ENCODE measurements around the gene CNPY3.

The CNPY3 gene

DNA sequence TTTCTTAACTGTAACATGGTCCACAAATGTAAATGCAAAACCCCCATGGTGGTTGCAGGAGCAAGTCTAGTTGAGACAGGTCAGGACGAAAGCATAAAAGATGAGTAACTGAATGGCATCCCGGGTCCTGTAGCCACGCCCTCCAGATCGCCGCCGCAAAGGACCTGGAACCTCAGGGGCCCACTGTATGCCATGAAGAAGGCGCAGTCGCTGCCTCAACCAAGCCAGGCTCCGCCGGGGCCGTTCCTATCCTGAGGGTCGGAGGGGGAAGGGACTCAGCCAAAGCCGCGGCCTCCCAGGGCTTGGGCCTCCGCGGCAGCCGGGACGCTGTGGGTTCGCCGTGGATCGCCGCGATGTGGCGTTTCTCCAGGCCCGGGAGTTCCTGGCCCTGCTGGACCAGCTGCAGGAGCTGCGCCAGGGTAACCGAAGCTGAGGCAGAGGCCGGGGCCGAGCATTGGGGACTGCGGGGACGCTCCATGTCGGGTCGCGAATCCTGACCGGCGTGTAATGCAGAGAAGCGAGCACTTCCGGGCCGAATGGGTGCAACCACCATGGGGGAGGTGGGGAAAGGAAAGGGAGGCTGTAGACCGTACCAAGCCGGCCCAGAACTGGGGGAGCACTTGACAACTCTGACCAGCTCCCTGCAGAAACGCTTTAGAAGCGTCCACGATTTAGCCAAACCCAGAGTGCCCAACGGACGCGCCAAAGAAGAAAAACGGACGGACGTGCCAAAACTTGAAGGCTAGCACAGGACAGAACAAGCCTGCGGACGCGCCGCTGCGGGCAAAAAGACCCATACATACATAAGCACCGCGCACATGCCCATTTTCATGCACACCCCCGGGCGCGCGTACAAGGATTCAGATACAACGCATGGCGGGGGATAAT lies 38.7 kb upstream of the CNPY3 start (continued):
- TF ChIP-seq, protein P1, sequence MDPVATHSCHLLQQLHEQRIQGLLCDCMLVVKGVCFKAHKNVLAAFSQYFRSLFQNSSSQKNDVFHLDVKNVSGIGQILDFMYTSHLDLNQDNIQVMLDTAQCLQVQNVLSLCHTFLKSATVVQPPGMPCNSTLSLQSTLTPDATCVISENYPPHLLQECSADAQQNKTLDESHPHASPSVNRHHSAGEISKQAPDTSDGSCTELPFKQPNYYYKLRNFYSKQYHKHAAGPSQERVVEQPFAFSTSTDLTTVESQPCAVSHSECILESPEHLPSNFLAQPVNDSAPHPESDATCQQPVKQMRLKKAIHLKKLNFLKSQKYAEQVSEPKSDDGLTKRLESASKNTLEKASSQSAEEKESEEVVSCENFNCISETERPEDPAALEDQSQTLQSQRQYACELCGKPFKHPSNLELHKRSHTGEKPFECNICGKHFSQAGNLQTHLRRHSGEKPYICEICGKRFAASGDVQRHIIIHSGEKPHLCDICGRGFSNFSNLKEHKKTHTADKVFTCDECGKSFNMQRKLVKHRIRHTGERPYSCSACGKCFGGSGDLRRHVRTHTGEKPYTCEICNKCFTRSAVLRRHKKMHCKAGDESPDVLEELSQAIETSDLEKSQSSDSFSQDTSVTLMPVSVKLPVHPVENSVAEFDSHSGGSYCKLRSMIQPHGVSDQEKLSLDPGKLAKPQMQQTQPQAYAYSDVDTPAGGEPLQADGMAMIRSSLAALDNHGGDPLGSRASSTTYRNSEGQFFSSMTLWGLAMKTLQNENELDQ (tag by site-specific recombination; IDR thresholded peaks at IDR 0.05; ENCODE audit: low read depth): no peak
- TF ChIP-seq FEZF1 (tag by site-specific recombination; IDR thresholded peaks at IDR 0.05): no peak; the same call in 1 of the 2 replicates
- peak; percentile 100 for TF ChIP-seq ZBTB20 (tag by site-specific recombination; IDR thresholded peaks at IDR 0.05)
- TF ChIP-seq, protein P2, sequence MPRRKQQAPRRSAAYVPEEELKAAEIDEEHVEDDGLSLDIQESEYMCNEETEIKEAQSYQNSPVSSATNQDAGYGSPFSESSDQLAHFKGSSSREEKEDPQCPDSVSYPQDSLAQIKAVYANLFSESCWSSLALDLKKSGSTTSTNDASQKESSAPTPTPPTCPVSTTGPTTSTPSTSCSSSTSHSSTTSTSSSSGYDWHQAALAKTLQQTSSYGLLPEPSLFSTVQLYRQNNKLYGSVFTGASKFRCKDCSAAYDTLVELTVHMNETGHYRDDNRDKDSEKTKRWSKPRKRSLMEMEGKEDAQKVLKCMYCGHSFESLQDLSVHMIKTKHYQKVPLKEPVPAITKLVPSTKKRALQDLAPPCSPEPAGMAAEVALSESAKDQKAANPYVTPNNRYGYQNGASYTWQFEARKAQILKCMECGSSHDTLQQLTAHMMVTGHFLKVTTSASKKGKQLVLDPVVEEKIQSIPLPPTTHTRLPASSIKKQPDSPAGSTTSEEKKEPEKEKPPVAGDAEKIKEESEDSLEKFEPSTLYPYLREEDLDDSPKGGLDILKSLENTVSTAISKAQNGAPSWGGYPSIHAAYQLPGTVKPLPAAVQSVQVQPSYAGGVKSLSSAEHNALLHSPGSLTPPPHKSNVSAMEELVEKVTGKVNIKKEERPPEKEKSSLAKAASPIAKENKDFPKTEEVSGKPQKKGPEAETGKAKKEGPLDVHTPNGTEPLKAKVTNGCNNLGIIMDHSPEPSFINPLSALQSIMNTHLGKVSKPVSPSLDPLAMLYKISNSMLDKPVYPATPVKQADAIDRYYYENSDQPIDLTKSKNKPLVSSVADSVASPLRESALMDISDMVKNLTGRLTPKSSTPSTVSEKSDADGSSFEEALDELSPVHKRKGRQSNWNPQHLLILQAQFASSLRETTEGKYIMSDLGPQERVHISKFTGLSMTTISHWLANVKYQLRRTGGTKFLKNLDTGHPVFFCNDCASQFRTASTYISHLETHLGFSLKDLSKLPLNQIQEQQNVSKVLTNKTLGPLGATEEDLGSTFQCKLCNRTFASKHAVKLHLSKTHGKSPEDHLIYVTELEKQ (tag by site-specific recombination; IDR thresholded peaks at IDR 0.05; ENCODE audit: borderline replicate concordance): no peak; the same call in 1 of the 2 replicates
- no peak for TF ChIP-seq ZNF654 (tag by site-specific recombination; IDR thresholded peaks at IDR 0.05; ENCODE audit: low read depth)
- TF ChIP-seq KLF16 (tag by site-specific recombination; IDR thresholded peaks at IDR 0.05): peak; percentile 45; the same call in 1 of the 2 replicates
- peak; percentile 14; the same call in 1 of the 2 replicates for TF ChIP-seq KLF7 (tag by site-specific recombination; IDR thresholded peaks at IDR 0.05; ENCODE audit: borderline replicate concordance)
- peak; percentile 100 for TF ChIP-seq ZNF501 (tag by site-specific recombination; IDR thresholded peaks at IDR 0.05)
- no peak for TF ChIP-seq ZNF366 (tag by site-specific recombination; conservative IDR thresholded peaks at IDR 0.05)
- TF ChIP-seq ZNF514 (tag by site-specific recombination; IDR thresholded peaks at IDR 0.05): no peak
- no peak for TF ChIP-seq ZNF19 (tag by site-specific recombination; IDR thresholded peaks at IDR 0.05; ENCODE audit: low read depth)
- peak; percentile 99 for TF ChIP-seq ZFP37 (tag by site-specific recombination; IDR thresholded peaks at IDR 0.05)
- 0 out of 2 replicates have a peak, but pooled peaks have one; percentile 14 for TF ChIP-seq KLF10 (tag by site-specific recombination; IDR thresholded peaks at IDR 0.05)
- no peak for TF ChIP-seq ZNF510 (tag by site-specific recombination; IDR thresholded peaks at IDR 0.05; ENCODE audit: insufficient replicate concordance)
- no peak for TF ChIP-seq ZNF23 (tag by site-specific recombination; IDR thresholded peaks at IDR 0.05; ENCODE audit: borderline replicate concordance)
- TF ChIP-seq, protein P3, sequence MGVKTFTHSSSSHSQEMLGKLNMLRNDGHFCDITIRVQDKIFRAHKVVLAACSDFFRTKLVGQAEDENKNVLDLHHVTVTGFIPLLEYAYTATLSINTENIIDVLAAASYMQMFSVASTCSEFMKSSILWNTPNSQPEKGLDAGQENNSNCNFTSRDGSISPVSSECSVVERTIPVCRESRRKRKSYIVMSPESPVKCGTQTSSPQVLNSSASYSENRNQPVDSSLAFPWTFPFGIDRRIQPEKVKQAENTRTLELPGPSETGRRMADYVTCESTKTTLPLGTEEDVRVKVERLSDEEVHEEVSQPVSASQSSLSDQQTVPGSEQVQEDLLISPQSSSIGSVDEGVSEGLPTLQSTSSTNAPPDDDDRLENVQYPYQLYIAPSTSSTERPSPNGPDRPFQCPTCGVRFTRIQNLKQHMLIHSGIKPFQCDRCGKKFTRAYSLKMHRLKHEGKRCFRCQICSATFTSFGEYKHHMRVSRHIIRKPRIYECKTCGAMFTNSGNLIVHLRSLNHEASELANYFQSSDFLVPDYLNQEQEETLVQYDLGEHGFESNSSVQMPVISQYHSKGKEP (tag by site-specific recombination; IDR thresholded peaks at IDR 0.05): no peak
- no peak for TF ChIP-seq ZNF140 (tag by site-specific recombination; IDR thresholded peaks at IDR 0.05)
- no peak for TF ChIP-seq MEIS1 (CRISPR knock-in tag; IDR thresholded peaks at IDR 0.05; ENCODE audit: borderline replicate concordance)
- no peak for TF ChIP-seq ZNF548 (tag by site-specific recombination; IDR thresholded peaks at IDR 0.05)
- no peak for TF ChIP-seq SCRT2 (tag by site-specific recombination; IDR thresholded peaks at IDR 0.05)
- no peak for TF ChIP-seq ZNF214 (tag by site-specific recombination; IDR thresholded peaks at IDR 0.05; ENCODE audit: borderline replicate concordance)
- TF ChIP-seq, protein P4, sequence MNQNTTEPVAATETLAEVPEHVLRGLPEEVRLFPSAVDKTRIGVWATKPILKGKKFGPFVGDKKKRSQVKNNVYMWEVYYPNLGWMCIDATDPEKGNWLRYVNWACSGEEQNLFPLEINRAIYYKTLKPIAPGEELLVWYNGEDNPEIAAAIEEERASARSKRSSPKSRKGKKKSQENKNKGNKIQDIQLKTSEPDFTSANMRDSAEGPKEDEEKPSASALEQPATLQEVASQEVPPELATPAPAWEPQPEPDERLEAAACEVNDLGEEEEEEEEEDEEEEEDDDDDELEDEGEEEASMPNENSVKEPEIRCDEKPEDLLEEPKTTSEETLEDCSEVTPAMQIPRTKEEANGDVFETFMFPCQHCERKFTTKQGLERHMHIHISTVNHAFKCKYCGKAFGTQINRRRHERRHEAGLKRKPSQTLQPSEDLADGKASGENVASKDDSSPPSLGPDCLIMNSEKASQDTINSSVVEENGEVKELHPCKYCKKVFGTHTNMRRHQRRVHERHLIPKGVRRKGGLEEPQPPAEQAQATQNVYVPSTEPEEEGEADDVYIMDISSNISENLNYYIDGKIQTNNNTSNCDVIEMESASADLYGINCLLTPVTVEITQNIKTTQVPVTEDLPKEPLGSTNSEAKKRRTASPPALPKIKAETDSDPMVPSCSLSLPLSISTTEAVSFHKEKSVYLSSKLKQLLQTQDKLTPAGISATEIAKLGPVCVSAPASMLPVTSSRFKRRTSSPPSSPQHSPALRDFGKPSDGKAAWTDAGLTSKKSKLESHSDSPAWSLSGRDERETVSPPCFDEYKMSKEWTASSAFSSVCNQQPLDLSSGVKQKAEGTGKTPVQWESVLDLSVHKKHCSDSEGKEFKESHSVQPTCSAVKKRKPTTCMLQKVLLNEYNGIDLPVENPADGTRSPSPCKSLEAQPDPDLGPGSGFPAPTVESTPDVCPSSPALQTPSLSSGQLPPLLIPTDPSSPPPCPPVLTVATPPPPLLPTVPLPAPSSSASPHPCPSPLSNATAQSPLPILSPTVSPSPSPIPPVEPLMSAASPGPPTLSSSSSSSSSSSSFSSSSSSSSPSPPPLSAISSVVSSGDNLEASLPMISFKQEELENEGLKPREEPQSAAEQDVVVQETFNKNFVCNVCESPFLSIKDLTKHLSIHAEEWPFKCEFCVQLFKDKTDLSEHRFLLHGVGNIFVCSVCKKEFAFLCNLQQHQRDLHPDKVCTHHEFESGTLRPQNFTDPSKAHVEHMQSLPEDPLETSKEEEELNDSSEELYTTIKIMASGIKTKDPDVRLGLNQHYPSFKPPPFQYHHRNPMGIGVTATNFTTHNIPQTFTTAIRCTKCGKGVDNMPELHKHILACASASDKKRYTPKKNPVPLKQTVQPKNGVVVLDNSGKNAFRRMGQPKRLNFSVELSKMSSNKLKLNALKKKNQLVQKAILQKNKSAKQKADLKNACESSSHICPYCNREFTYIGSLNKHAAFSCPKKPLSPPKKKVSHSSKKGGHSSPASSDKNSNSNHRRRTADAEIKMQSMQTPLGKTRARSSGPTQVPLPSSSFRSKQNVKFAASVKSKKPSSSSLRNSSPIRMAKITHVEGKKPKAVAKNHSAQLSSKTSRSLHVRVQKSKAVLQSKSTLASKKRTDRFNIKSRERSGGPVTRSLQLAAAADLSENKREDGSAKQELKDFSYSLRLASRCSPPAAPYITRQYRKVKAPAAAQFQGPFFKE (tag by site-specific recombination; IDR thresholded peaks at IDR 0.05; ENCODE audit: borderline replicate concordance): no peak
- TF ChIP-seq ZNF133 (tag by site-specific recombination; IDR thresholded peaks at IDR 0.05): no peak
- TF ChIP-seq, protein P5, sequence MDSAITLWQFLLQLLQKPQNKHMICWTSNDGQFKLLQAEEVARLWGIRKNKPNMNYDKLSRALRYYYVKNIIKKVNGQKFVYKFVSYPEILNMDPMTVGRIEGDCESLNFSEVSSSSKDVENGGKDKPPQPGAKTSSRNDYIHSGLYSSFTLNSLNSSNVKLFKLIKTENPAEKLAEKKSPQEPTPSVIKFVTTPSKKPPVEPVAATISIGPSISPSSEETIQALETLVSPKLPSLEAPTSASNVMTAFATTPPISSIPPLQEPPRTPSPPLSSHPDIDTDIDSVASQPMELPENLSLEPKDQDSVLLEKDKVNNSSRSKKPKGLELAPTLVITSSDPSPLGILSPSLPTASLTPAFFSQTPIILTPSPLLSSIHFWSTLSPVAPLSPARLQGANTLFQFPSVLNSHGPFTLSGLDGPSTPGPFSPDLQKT (IDR thresholded peaks at IDR 0.05; ENCODE audit: borderline replicate concordance, low read depth, low read length): no peak
